Non-pigmented ciliary epithelial cell (primary cell): ENCODE data around the gene VWCE.
"Not testable (repeated sequence)": the region's sequence is repeated elsewhere in the genome, so short reads cannot be mapped to it uniquely, and the experiment has no call there.

Experiments used
- DNase-seq: peaks from one replicate; pipeline ENCODE4 v3.0.0-alpha.2; 2010; ENCODE audit warnings: low read depth

VWCE gene

GRCh38 chr11:61252332-61252731 lies 42.8 kb downstream of the VWCE start:
- DNase-seq = not testable (repeated sequence)

GRCh38 chr11:61250796-61251765 lies 44.0 kb downstream of the VWCE start:
- not testable (repeated sequence) for DNase-seq

- DNase-seq = not testable (repeated sequence)
Observed at GRCh38 chr11:61249201-61249600, 45.9 kb downstream of the VWCE start.

- not testable (repeated sequence) for DNase-seq
Observed at GRCh38 chr11:61248071-61248470, 47.0 kb downstream of the VWCE start.

GRCh38 chr11:61245284-61245964 lies 49.7 kb downstream of the VWCE start:
- not testable (repeated sequence) for DNase-seq

GRCh38 chr11:61241526-61241925 lies 53.6 kb downstream of the VWCE start:
- not testable (repeated sequence) for DNase-seq

GRCh38 chr11:61240875-61241274 lies 54.2 kb downstream of the VWCE start, which contains the start of gene PGA5:
Gene PGA5 (plus strand): TSS chr11:61241175. CDS start chr11:61241227, 52 bp downstream.
- not testable (repeated sequence) for DNase-seq

GRCh38 chr11:61240288-61240687 lies 54.8 kb downstream of the VWCE start:
- DNase-seq = not testable (repeated sequence)

- DNase-seq = not testable (repeated sequence)
Observed at GRCh38 chr11:61237130-61237529, 58.0 kb downstream of the VWCE start.

GRCh38 chr11:61232548-61233145 lies 62.5 kb downstream of the VWCE start:
- DNase-seq = not testable (repeated sequence)

- not testable (repeated sequence) for DNase-seq
Observed at GRCh38 chr11:61231585-61231984, 63.5 kb downstream of the VWCE start.

GRCh38 chr11:61231033-61231432 lies 64.1 kb downstream of the VWCE start:
- DNase-seq = not testable (repeated sequence)

- not testable (repeated sequence) for DNase-seq
Observed at GRCh38 chr11:61229458-61229857, 65.7 kb downstream of the VWCE start.

- not testable (repeated sequence) for DNase-seq
Observed at GRCh38 chr11:61226457-61227137, 68.5 kb downstream of the VWCE start.

GRCh38 chr11:61222692-61223091 lies 72.4 kb downstream of the VWCE start:
- DNase-seq = not testable (repeated sequence)

- DNase-seq = not testable (repeated sequence)
Observed at GRCh38 chr11:61222047-61222446, 73.1 kb downstream of the VWCE start, which contains the start of gene PGA4. Gene PGA4 (plus strand): TSS chr11:61222347. CDS start chr11:61222401, 54 bp downstream.

- DNase-seq = not testable (repeated sequence)
Observed at GRCh38 chr11:61219016-61219415, 76.1 kb downstream of the VWCE start.

GRCh38 chr11:61218306-61218705 lies 76.8 kb downstream of the VWCE start:
- DNase-seq = not testable (repeated sequence)

- not testable (repeated sequence) for DNase-seq
Observed at GRCh38 chr11:61213711-61214324, 81.3 kb downstream of the VWCE start.

GRCh38 chr11:61212202-61212601 lies 82.9 kb downstream of the VWCE start:
- DNase-seq = not testable (repeated sequence)
